Stimulated activated CD8-positive, alpha-beta memory T cell treated with anti-CD3 and anti-CD28 coated beads, Interleukin-12 subunit alpha, Interleukin-12 subunit beta, amount 100 ng/mL, for 24 hours (primary cell): ENCODE results near the gene ZNF503.
"Not testable (repeated sequence)": the region's sequence is repeated elsewhere in the genome, so short reads cannot be mapped to it uniquely, and the experiment has no call there.

Source experiments
- DNase-seq: peaks from one replicate; pipeline ENCODE4 v3.0.0-alpha.2; 2020; ENCODE audit errors: extremely low read depth

Gene ZNF503

GRCh38 chr10:75395066-75395931 is 6.3 kb downstream of the ZNF503 start:
- no peak for DNase-seq

GRCh38 chr10:75394221-75394620 is 7.3 kb downstream of the ZNF503 start:
- DNase-seq: no peak

GRCh38 chr10:75392744-75393143 is 8.8 kb downstream of the ZNF503 start:
- DNase-seq: no peak

GRCh38 chr10:75392271-75392670 is 9.3 kb downstream of the ZNF503 start:
- DNase-seq: no peak

GRCh38 chr10:75390178-75390577 is 11.4 kb downstream of the ZNF503 start:
- no peak for DNase-seq

GRCh38 chr10:75388082-75388481 is 13.5 kb downstream of the ZNF503 start:
- no peak for DNase-seq

GRCh38 chr10:75386128-75386527 is 15.4 kb downstream of the ZNF503 start:
- DNase-seq: no peak

- DNase-seq: no peak
Measured at GRCh38 chr10:75379817-75380216, 21.7 kb downstream of the ZNF503 start.

- no peak for DNase-seq
Measured at GRCh38 chr10:75379212-75379724, 22.3 kb downstream of the ZNF503 start.

GRCh38 chr10:75378379-75378778 is 23.2 kb downstream of the ZNF503 start:
- DNase-seq: no peak

GRCh38 chr10:75377869-75378268 is 23.7 kb downstream of the ZNF503 start:
- DNase-seq: no peak

- no peak for DNase-seq
Measured at GRCh38 chr10:75375838-75376237, 25.7 kb downstream of the ZNF503 start.

GRCh38 chr10:75371010-75371409 is 30.6 kb downstream of the ZNF503 start:
- DNase-seq: no peak

GRCh38 chr10:75369838-75370237 is 31.7 kb downstream of the ZNF503 start:
- DNase-seq: not testable (repeated sequence)

- DNase-seq: no peak
Measured at GRCh38 chr10:75367901-75368300, 33.7 kb downstream of the ZNF503 start.

- DNase-seq: no peak
Measured at GRCh38 chr10:75367021-75367487, 34.5 kb downstream of the ZNF503 start.

- no peak for DNase-seq
Measured at GRCh38 chr10:75363431-75363830, 38.1 kb downstream of the ZNF503 start.

- not testable (repeated sequence) for DNase-seq
Measured at GRCh38 chr10:75359876-75360275, 41.7 kb downstream of the ZNF503 start.

GRCh38 chr10:75358835-75359421 is 42.6 kb downstream of the ZNF503 start:
- no peak for DNase-seq

GRCh38 chr10:75358132-75358531 is 43.4 kb downstream of the ZNF503 start:
- no peak for DNase-seq

GRCh38 chr10:75357500-75357899 is 44.1 kb downstream of the ZNF503 start:
- DNase-seq: no peak

GRCh38 chr10:75356484-75356883 is 45.1 kb downstream of the ZNF503 start:
- no peak for DNase-seq

GRCh38 chr10:75355706-75356105 is 45.9 kb downstream of the ZNF503 start:
- no peak for DNase-seq
